NB4 (cell line): Measurements from ENCODE around the gene DOK7.

ENCODE experiments used
- POLR2A ChIP-seq: IDR thresholded peaks from 2 replicates; pipeline ENCODE4 v1.6.1; 2011; ENCODE audit warnings: mild to moderate bottlenecking; ENCODE audit not compliant: insufficient read length; ENCODE audit errors: extremely low read depth
- TF ChIP-seq, protein P1 (sequence below): IDR thresholded peaks from one replicate; pipeline ENCODE4 v1.5.1; 2012; ENCODE audit warnings: low read depth, low read length

DNA sequence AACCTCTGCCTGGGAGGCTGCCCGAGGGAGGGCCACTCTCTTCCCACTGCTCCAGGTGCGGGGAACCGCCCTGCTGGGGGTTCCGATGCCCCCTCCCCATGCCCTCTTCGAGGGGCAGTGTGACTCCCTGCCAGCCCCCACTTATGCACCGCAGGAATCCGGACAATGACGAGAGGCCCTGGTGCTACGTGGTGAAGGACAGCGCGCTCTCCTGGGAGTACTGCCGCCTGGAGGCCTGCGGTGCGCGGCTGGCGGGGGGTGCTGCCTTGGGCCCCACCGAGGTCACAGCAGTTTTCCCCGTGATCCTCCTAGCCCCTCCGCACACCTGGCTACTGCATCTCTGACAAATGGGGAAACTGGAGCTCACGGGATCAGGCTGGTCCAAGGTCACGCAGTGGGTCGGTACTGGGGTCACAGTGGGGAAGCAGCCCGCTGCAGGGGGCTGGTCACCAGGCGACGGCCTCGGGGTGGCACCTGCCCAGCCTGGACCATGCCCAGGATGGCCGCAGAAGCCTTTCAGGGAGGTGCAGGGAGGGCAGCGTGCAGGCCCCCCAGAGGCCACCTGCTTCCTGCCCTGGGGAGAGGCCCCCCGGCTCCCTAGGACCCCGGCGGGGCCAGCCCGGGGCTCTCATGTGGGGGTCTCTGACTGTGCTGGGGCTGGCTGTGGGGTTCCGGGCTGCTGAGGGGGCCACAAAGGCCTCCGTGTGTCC is 17.8 kb upstream of the DOK7 start:
- no peak for TF ChIP-seq POLR2A
- TF ChIP-seq, protein P1, sequence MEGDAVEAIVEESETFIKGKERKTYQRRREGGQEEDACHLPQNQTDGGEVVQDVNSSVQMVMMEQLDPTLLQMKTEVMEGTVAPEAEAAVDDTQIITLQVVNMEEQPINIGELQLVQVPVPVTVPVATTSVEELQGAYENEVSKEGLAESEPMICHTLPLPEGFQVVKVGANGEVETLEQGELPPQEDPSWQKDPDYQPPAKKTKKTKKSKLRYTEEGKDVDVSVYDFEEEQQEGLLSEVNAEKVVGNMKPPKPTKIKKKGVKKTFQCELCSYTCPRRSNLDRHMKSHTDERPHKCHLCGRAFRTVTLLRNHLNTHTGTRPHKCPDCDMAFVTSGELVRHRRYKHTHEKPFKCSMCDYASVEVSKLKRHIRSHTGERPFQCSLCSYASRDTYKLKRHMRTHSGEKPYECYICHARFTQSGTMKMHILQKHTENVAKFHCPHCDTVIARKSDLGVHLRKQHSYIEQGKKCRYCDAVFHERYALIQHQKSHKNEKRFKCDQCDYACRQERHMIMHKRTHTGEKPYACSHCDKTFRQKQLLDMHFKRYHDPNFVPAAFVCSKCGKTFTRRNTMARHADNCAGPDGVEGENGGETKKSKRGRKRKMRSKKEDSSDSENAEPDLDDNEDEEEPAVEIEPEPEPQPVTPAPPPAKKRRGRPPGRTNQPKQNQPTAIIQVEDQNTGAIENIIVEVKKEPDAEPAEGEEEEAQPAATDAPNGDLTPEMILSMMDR, result no peak
